ENCODE results near the gene CEP83.
"Not testable (repeated sequence)": the region's sequence is repeated elsewhere in the genome, so short reads cannot be mapped to it uniquely, and the experiment has no call there.

The CEP83 gene

GRCh38 chr12:94384030-94384429 is 75.6 kb downstream of the CEP83 start:
- no peak for DNase-seq (ENCODE audit: low read depth, low spot score)

- no peak for DNase-seq (ENCODE audit: low read depth, low spot score)
These were observed 79.2 kb downstream of the CEP83 start for GRCh38 chr12:94380507-94380906.

- DNase-seq (ENCODE audit: low read depth, low spot score): no peak
These were observed 80.1 kb downstream of the CEP83 start for GRCh38 chr12:94379479-94380113.

GRCh38 chr12:94377599-94377998 is 82.1 kb downstream of the CEP83 start:
- no peak for DNase-seq (ENCODE audit: low read depth, low spot score)

- no peak for DNase-seq (ENCODE audit: low read depth, low spot score)
These were observed 85.5 kb downstream of the CEP83 start for GRCh38 chr12:94374124-94374523.

GRCh38 chr12:94372461-94372860 is 87.2 kb downstream of the CEP83 start:
- no peak for DNase-seq (ENCODE audit: low read depth, low spot score)

GRCh38 chr12:94362653-94363052 is 97.0 kb downstream of the CEP83 start:
- DNase-seq (ENCODE audit: low read depth, low spot score): no peak

- no peak for DNase-seq (ENCODE audit: low read depth, low spot score)
These were observed 99.9 kb downstream of the CEP83 start for GRCh38 chr12:94359761-94360160.

GRCh38 chr12:94353130-94353529 is 106.5 kb downstream of the CEP83 start:
- no peak for DNase-seq (ENCODE audit: low read depth, low spot score)

- DNase-seq (ENCODE audit: low read depth, low spot score): no peak
These were observed 119.1 kb downstream of the CEP83 start for GRCh38 chr12:94340573-94340972.

GRCh38 chr12:94338006-94338794 is 121.5 kb downstream of the CEP83 start:
- no peak for DNase-seq (ENCODE audit: low read depth, low spot score)

- no peak for DNase-seq (ENCODE audit: low read depth, low spot score)
These were observed 123.3 kb downstream of the CEP83 start for GRCh38 chr12:94336211-94336925.

GRCh38 chr12:94333396-94333795 is 126.3 kb downstream of the CEP83 start:
- DNase-seq (ENCODE audit: low read depth, low spot score): no peak

- DNase-seq (ENCODE audit: low read depth, low spot score): no peak
These were observed 130.3 kb downstream of the CEP83 start for GRCh38 chr12:94329366-94329765.

- DNase-seq (ENCODE audit: low read depth, low spot score): no peak
These were observed 131.9 kb downstream of the CEP83 start for GRCh38 chr12:94327809-94328208.

- DNase-seq (ENCODE audit: low read depth, low spot score): no peak
These were observed 132.9 kb downstream of the CEP83 start for GRCh38 chr12:94326727-94327126.

GRCh38 chr12:94326234-94326633 is 133.4 kb downstream of the CEP83 start:
- no peak for DNase-seq (ENCODE audit: low read depth, low spot score)

GRCh38 chr12:94322346-94322745 is 137.3 kb downstream of the CEP83 start:
- no peak for DNase-seq (ENCODE audit: low read depth, low spot score)

GRCh38 chr12:94320109-94320508 is 139.6 kb downstream of the CEP83 start:
- no peak for DNase-seq (ENCODE audit: low read depth, low spot score)

GRCh38 chr12:94318181-94318580 is 141.5 kb downstream of the CEP83 start:
- DNase-seq (ENCODE audit: low read depth, low spot score): no peak

GRCh38 chr12:94316600-94316999 is 143.1 kb downstream of the CEP83 start:
- DNase-seq (ENCODE audit: low read depth, low spot score): not testable (repeated sequence)

- no peak for DNase-seq (ENCODE audit: low read depth, low spot score)
These were observed 147.3 kb downstream of the CEP83 start for GRCh38 chr12:94312378-94312777.

- no peak for DNase-seq (ENCODE audit: low read depth, low spot score)
These were observed 150.3 kb downstream of the CEP83 start for GRCh38 chr12:94309373-94309772.
